ENCODE results near the gene SSUH2.
"Not testable (repeated sequence)": the region's sequence is repeated elsewhere in the genome, so short reads cannot be mapped to it uniquely, and the experiment has no call there.

The SSUH2 gene

DNA sequence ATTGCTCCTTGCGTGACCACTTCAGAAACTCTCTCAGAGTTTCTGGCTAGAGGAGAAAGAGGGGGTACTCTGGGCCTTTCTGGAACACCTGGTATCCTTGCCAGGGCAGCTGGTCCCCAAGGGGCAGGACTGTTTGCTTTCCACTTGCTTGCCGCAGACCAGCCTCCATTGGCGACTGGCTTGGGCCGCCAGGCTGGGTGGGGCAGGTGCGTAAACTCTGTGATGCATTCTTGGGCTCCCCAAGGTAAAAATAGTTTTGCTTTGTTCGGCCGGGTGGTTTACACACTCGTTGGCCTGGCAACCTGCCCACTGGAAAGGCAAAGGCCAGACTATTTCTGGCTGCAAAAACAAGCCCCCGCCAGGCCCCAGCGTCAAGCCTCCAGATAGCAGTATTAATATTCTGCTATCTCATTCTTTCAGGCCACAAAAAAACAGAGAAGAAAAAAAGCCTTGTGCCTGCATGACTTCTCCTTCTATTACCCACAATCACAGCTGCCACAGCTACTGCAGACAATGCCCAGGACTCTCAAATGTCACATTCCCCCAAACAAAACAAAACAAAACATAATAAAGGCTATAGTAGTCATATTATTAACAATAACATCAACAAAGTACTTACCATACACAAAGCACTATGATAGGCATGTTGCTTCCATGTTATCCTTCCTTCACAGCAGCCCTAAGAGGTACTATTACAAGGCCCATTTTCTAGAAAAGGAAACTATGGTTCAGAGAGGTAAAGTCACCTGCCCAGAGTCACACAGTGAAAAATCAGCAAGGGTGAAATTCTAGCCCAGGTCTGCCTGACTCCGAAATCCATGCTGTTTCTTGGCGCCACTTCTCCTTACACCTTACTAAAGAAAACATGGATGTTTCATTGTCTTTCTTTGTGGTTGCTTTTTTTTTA, 14.0 kb upstream of the SSUH2 start:
- DNase-seq, result no peak

DNA sequence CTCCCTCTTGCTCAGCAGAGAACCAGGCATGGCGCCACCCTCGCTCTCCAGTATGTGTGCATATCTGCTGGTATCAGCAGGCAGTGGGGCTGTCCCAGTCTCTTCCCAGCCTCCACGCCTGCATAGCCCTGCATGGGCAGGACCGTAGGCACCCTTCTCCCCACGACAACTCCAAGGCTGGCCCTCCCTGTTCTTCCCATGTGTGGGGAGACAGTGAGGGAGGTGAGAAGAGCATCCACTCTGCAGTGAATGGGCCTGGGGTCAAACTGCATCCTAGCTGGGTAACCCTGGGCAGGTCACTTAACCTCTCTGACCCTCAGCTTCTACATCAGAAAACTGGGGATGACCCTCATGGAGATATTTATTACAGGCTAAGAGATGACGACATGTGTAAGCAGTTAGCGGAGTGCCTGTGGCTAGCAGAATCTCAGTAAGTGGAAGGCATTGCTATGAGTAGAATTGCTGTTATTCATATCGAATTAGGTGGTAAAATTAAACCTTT, 13.3 kb upstream of the SSUH2 start:
- no peak for DNase-seq

DNA sequence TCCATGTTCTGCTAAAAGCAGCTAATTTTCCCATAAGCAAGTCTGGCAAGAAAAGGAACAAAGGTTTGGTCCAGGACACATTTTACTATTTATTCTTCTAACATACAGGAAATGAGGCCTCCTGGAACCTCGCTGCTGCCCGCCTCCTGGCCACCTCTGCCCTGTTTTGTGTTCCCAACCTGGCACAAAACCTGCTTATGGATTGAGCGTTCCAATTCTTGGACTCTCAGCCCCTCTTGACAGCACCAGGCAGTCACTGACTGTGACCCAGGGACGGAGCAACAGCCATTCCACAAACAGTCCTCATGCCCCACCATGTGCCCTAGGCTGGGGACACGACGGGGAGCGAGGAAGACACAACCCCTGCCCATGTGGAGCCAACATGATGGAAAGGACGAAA, 11.6 kb upstream of the SSUH2 start:
- DNase-seq, result no peak

- DNase-seq, result no peak
Measured at GRCh38 chr3:8655387-8655835, 10.8 kb upstream of the SSUH2 start.

DNA sequence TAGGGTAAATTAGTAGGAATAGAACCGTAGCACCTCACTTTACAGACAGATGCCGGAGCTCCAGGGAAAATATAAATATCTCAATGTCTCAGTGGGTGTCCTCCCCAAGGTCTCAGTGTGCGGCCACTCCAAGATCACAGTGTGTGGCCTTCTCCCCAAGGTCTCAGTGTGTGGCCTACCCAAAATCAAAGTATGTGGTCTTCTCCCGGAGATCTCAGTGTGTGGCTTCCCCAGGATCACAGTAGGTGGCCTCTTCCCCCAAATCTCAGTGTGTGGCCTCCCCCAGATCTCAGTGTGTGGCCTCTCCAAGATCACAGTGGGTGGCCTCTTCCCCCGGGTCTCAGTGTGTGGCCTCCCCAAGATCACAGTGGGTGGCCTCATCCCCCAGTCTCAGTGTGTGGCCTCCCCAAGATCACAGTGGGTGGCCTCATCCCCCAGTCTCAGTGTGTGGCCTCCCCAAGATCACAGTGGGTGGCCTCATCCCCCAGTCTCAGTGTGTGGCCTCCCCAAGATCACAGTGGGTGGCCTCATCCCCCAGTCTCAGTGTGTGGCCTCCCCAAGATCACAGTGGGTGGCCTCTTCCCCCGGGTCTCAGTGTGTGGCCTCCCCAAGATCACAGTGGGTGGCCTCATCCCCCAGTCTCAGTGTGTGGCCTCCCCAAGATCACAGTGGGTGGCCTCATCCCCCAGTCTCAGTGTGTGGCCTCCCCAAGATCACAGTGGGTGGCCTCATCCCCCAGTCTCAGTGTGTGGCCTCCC, 10.2 kb upstream of the SSUH2 start:
- not testable (repeated sequence) for DNase-seq

DNA sequence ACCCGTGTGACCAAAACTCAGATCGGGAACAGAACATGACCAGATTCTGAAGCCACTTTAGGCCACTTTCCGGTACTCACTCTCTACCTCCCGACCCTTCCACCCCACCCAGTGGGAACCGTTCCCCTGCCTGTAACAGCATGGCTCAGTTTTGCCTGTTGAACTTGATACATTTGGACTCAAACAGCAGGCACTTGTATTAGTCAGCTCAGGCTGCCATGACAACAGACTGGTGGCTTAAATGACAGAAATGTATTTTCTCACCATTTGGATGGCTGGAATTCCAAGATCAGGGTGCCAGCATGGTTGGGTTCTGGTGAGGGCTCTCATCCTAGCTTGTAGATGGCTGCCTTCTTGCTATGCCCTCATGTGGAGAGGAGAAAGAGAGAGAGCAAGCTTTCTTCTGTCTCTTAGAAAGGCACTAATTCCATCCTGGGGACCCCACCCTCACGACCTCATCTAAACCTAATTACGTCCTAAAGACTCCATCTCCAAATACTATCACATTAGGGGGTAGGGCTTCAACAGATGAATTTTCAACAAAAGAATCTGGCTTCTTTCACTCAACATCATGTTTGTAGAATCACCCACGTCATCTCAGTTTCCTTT, 9.3 kb upstream of the SSUH2 start:
- DNase-seq, result no peak

- DNase-seq, result no peak
Measured at GRCh38 chr3:8652324-8652987, 7.9 kb upstream of the SSUH2 start.

DNA sequence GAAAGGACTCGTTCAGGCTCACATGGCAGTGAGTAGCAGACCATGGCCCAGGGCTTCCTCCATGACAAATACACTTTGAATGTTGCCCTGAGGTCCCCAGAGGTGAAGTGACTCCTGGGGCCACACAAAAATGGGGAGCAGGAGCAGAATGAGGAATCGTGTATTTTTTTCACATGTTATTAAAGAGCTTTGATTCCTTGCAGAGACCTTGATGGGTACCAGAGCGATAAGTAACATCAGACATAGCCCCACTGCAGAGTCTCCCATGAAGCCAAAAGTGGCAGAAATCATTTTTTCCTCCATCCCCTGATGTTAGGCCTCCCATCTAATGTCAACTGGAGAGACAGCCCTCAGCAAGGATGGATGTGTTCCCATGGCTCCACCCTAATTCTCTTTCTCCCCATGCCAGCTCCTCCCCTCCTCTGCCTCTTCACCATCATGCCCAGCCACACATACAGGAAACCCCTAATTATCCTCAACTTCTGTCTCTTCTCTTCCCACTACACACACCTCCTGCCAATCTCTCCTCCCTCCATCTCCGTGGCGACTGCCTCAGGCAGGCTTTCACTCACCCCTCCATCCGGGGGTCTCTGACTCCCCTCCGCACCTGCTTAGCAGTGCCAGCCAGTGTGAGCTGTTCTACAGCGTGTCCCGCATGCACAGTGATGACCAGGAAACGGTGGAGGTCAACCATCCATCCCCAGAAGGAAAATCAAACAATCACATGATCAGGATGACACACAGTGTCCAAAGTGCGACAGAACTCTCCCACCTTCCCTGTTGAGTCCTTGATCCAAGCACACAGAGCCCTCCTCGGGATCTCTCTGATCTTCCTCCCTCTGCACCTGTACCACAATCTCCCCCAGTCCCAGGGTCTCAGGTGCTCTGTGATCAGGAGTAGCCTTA, 7.1 kb upstream of the SSUH2 start:
- no peak for DNase-seq

GRCh38 chr3:8650583-8651416, 6.2 kb upstream of the SSUH2 start:
- DNase-seq, result no peak

GRCh38 chr3:8649757-8650156, 5.2 kb upstream of the SSUH2 start:
- no peak for DNase-seq

- DNase-seq, result no peak
Measured at GRCh38 chr3:8648909-8649741, 4.5 kb upstream of the SSUH2 start.

DNA sequence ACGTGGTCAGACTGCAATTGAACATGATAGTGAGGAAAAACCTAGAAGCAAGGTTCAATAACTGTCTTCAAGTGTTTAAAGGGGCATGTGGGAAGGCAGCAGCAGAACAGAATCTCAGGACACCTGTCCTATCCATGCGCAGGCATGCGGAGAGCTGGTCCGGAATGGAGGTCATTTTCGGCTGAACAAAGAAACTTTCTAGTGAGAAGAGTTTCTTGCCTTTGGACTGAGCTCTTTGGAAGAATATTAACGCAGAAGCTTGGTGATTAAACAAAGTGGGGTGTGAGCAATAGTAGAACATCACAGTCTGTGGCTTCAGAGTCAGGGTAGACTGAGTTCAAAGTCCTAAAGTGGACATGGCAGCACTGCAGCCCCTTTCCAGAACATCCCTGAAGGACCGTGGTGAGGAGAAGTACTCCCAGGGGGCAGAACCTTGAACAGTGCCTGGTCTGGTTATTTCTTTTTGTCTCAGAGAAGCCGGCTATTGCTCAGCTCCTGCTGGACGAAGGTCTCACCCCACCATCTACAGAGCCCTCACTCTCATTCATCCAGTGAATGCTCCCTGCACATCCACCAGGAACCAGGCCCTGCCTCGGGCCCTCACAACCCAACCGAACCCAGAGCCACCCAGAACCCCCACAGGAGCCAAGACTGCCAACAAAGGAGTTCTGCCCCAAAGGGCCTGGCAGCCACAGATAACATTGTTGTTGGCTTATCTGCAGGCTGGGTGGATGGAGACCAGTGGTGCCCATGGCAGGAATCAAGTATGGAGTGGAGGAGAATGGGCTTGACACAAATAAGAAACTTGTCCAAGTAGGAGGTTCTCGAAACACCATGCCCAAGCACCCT, 2.8 kb upstream of the SSUH2 start:
- DNase-seq, result no peak

- no peak for DNase-seq
Measured at GRCh38 chr3:8646313-8646938, 1.8 kb upstream of the SSUH2 start.

DNA sequence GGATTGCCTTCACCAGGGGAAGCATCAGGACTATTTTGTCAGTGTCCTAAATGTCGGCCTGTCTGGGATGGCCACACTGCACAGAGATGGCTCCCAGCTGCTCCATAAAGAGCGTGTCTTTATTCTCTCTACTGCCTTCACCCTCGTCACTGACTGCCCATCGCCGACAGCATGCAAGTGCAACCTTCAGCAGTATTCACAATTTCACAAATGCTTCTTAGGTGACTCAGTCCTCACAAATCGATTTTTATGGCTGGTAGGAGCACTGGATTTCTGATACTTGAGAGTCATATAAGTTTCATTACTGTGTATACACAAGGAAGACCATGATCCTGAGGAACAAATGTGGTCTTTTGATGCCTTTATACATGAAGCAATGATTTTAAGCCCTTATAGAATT, 1.1 kb upstream of the SSUH2 start:
- DNase-seq, result no peak

GRCh38 chr3:8643693-8644365, 769 bp downstream of the SSUH2 start:
- no peak for DNase-seq

DNA sequence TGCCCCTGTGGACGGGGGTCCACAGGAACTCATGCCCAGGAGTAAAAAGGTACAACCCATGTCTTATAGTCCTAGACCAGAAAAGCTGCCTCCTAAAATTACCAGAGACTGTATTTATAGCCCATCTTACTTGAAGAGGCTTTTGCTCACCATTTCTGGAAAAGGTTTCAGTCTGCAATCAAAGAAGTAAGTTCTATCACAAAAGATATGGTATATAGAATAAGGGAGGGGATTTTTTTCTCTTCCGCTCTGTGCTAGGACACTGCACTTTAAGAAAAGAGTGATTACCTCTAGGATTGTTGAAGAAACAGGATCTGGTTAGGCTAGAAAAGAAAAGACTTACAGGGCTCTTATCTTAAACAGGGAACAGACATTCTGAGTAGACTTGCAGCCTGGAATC, 2.6 kb downstream of the SSUH2 start:
- no peak for DNase-seq

DNA sequence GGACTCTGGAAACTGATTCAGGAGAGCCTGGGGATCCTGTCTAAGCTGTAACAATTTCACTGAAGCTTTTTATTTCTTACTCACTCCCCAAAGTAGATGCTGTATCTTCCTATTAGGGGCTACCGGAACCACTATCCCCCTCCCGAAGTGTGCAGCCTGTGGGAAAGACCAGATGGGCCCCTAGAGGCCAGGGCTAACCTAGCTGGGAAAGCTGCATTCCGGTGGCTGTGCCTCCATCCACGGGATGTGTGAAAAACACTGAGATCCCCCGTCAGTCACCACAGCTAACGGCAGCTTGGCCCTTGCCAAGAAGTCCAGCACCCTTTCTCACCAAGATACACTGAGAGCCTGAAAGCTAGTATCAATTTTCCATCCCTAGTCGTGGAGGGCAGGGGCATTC, 3.1 kb downstream of the SSUH2 start:
- no peak for DNase-seq

DNA sequence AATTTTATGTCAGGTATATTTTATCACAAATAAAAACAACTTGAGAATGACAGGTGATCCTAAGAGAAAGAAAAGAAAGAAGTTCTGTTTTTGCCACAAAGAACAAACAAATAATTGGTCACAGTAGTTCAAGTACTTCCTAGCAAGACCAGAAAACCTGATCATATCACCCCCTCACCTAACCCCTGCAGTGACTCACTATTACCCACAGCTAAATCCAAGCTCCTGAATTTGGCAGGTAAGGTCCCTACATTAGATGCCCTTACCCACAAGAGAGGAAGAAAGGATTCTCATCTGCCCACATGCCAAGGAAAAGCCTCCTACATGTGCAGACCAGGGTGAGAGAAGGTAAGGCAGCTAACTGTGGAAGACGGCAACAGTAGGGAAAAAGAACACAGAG, 4.4 kb downstream of the SSUH2 start:
- no peak for DNase-seq
